Dendritic cell treated with granulocyte-macrophage colony-stimulating factor and Interleukin-4, amounts not matched to agents 40 ng/mL and 50 ng/mL, for 4 days (primary cell): Measurements from ENCODE around the gene LSM4.
"Not testable (repeated sequence)": the region's sequence is repeated elsewhere in the genome, so short reads cannot be mapped to it uniquely, and the experiment has no call there.

Experiments
- H3K27ac Mint-ChIP-seq: one replicate; pipeline ENCODE4 v1.8.0; 2022; ENCODE audit warnings: mild to moderate bottlenecking, mixed read lengths
- H3K27me3 Mint-ChIP-seq: one replicate; pipeline ENCODE4 v1.8.0; 2022; ENCODE audit warnings: mild to moderate bottlenecking, mixed read lengths
- H3K36me3 Mint-ChIP-seq: one replicate; pipeline ENCODE4 v1.8.0; 2022; ENCODE audit warnings: low read depth, mixed read lengths
- H3K4me1 Mint-ChIP-seq: one replicate; pipeline ENCODE4 v1.8.0; 2022; ENCODE audit warnings: low read depth, mixed read lengths
- H3K4me3 Mint-ChIP-seq: one replicate; pipeline ENCODE4 v1.8.0; 2022; ENCODE audit warnings: mild to moderate bottlenecking, moderate library complexity, mixed read lengths
- H3K9me3 Mint-ChIP-seq: one replicate; pipeline ENCODE4 v1.8.0; 2022; ENCODE audit warnings: mixed read lengths
- intact Hi-C: fragments of 100-400 bp; cut with micrococcal nuclease; formaldehyde crosslinking; loops from one replicate; pipeline ENCODE4 v1.15.0; 2022

The LSM4 gene

GRCh38 chr19:18322759-18323460 is at the start of gene LSM4:
Gene LSM4 (minus strand): TSS chr19:18323076. CDS start chr19:18323020, 56 bp downstream.
- H3K4me3 Mint-ChIP-seq = peak within 1 kb of the TSS; percentile 86
- H3K27ac Mint-ChIP-seq = peak within 1 kb of the TSS; percentile 96
- peaks cover 16% of the 10 kb centered on the region for H3K36me3 Mint-ChIP-seq
- peaks cover 60% of the 10 kb centered on the region for H3K4me1 Mint-ChIP-seq
- intact Hi-C loops = loop anchor here (1.0 to 10.0 kb wide), 2 partner anchors 44 to 118 kb away; partner anchors contain the start of gene RAB3A
- H3K27me3 Mint-ChIP-seq = no peaks in the 10 kb centered on the region
- no peaks in the 10 kb centered on the region for H3K9me3 Mint-ChIP-seq

GRCh38 chr19:18368504-18369222 is 45.8 kb upstream of the LSM4 start:
- Mint-ChIP-seq H3K4me3 (no peak overlapping the region), H3K36me3 (peaks cover 42% of the 10 kb centered on the region), H3K9me3 (no peaks in the 10 kb centered on the region), H3K27me3 (peaks cover 2% of the 10 kb centered on the region), H3K4me1 (peaks cover 54% of the 10 kb centered on the region), H3K27ac (peak overlapping the region; percentile 61)
- intact Hi-C loops = no loop called here

GRCh38 chr19:18366021-18366435 is 43.2 kb upstream of the LSM4 start:
- Mint-ChIP-seq H3K27me3 (no peaks in the 10 kb centered on the region), H3K4me3 (no peak overlapping the region), H3K27ac (peak overlapping the region; percentile 75), H3K9me3 (no peaks in the 10 kb centered on the region), H3K36me3 (peaks cover 68% of the 10 kb centered on the region), H3K4me1 (peaks cover 51% of the 10 kb centered on the region)
- intact Hi-C loops = no loop called here

GRCh38 chr19:18364826-18365528 is 42.1 kb upstream of the LSM4 start:
- Mint-ChIP-seq H3K4me3 (peak overlapping the region; percentile 34), H3K9me3 (no peaks in the 10 kb centered on the region), H3K27me3 (no peaks in the 10 kb centered on the region), H3K36me3 (peaks cover 72% of the 10 kb centered on the region), H3K27ac (peak overlapping the region; percentile 75), H3K4me1 (peaks cover 50% of the 10 kb centered on the region)
- intact Hi-C loops = no loop called here

- H3K27ac Mint-ChIP-seq = peak overlapping the region; percentile 75
- H3K9me3 Mint-ChIP-seq, intact Hi-C loops, H3K27me3 Mint-ChIP-seq, H3K4me3 Mint-ChIP-seq: not testable (repeated sequence)
- peaks cover 72% of the 10 kb centered on the region for H3K36me3 Mint-ChIP-seq
- peaks cover 44% of the 10 kb centered on the region for H3K4me1 Mint-ChIP-seq
Observed at GRCh38 chr19:18364277-18364825, 41.5 kb upstream of the LSM4 start.

- intact Hi-C loops = no loop called here
- Mint-ChIP-seq H3K36me3 (peaks cover 72% of the 10 kb centered on the region), H3K4me3 (no peak overlapping the region), H3K27me3 (no peaks in the 10 kb centered on the region), H3K9me3 (no peaks in the 10 kb centered on the region), H3K27ac (peak overlapping the region; percentile 75), H3K4me1 (peaks cover 44% of the 10 kb centered on the region)
Observed at GRCh38 chr19:18363787-18364186, 40.9 kb upstream of the LSM4 start.

- H3K27ac Mint-ChIP-seq = peak overlapping the region; percentile 75
- H3K27me3 Mint-ChIP-seq = no peaks in the 10 kb centered on the region
- H3K4me3 Mint-ChIP-seq = no peak overlapping the region
- peaks cover 76% of the 10 kb centered on the region for H3K36me3 Mint-ChIP-seq
- peaks cover 44% of the 10 kb centered on the region for H3K4me1 Mint-ChIP-seq
- intact Hi-C loops = no loop called here
- H3K9me3 Mint-ChIP-seq = no peaks in the 10 kb centered on the region
Observed at GRCh38 chr19:18362934-18363542, 40.2 kb upstream of the LSM4 start.

- intact Hi-C loops = no loop called here
- Mint-ChIP-seq H3K4me1 (peaks cover 34% of the 10 kb centered on the region), H3K36me3 (peaks cover 77% of the 10 kb centered on the region)
Observed at GRCh38 chr19:18361646-18362045, 38.8 kb upstream of the LSM4 start.

GRCh38 chr19:18357041-18357440 is 34.2 kb upstream of the LSM4 start:
- H3K27me3 Mint-ChIP-seq = no peaks in the 10 kb centered on the region
- intact Hi-C loops = no loop called here
- H3K9me3 Mint-ChIP-seq = no peaks in the 10 kb centered on the region
- no peak overlapping the region for H3K4me3 Mint-ChIP-seq
- no peak overlapping the region for H3K27ac Mint-ChIP-seq
- H3K36me3 Mint-ChIP-seq = peaks cover 89% of the 10 kb centered on the region
- H3K4me1 Mint-ChIP-seq = no peaks in the 10 kb centered on the region

More at GRCh38 chr19:18361646-18362045, 38.8 kb upstream of the LSM4 start:
- Mint-ChIP-seq H3K9me3 (no peaks in the 10 kb centered on the region), H3K4me3 (no peak overlapping the region), H3K27ac (peak overlapping the region; percentile 43), H3K27me3 (no peaks in the 10 kb centered on the region)

GRCh38 chr19:18354743-18355142 is 31.9 kb upstream of the LSM4 start:
- H3K9me3 Mint-ChIP-seq, H3K27ac Mint-ChIP-seq, H3K27me3 Mint-ChIP-seq, H3K4me1 Mint-ChIP-seq, intact Hi-C loops, H3K4me3 Mint-ChIP-seq: not testable (repeated sequence)
- peaks cover 86% of the 10 kb centered on the region for H3K36me3 Mint-ChIP-seq

- H3K4me1 Mint-ChIP-seq = no peaks in the 10 kb centered on the region
- H3K27ac Mint-ChIP-seq = peak overlapping the region; percentile 16
- no peaks in the 10 kb centered on the region for H3K27me3 Mint-ChIP-seq
- peaks cover 75% of the 10 kb centered on the region for H3K36me3 Mint-ChIP-seq
- intact Hi-C loops = no loop called here
- no peaks in the 10 kb centered on the region for H3K9me3 Mint-ChIP-seq
- H3K4me3 Mint-ChIP-seq = no peak overlapping the region
Observed at GRCh38 chr19:18353378-18354005, 30.6 kb upstream of the LSM4 start.

- no peaks in the 10 kb centered on the region for H3K27me3 Mint-ChIP-seq
- H3K4me3 Mint-ChIP-seq = no peak overlapping the region
- H3K4me1 Mint-ChIP-seq = peaks cover 11% of the 10 kb centered on the region
- H3K36me3 Mint-ChIP-seq = peaks cover 75% of the 10 kb centered on the region
- no peak overlapping the region for H3K27ac Mint-ChIP-seq
- intact Hi-C loops = no loop called here
- no peaks in the 10 kb centered on the region for H3K9me3 Mint-ChIP-seq
Observed at GRCh38 chr19:18351544-18351943, 28.7 kb upstream of the LSM4 start.

GRCh38 chr19:18350490-18350889 is 27.6 kb upstream of the LSM4 start:
- H3K9me3 Mint-ChIP-seq = no peaks in the 10 kb centered on the region
- H3K27me3 Mint-ChIP-seq = no peaks in the 10 kb centered on the region
- H3K4me1 Mint-ChIP-seq = peaks cover 19% of the 10 kb centered on the region
- intact Hi-C loops = no loop called here
- H3K36me3 Mint-ChIP-seq = peaks cover 74% of the 10 kb centered on the region
- no peak overlapping the region for H3K27ac Mint-ChIP-seq
- H3K4me3 Mint-ChIP-seq = no peak overlapping the region
